Glutamatergic neuron (in vitro differentiated cells): ENCODE data around the gene SPON2. TPM values are rescaled to one million over a fixed set of nuclear protein-coding genes. Genes with fewer than 3 reads are reported as not detected.
A peak's percentile ranks its signal among the peaks of the same experiment; 100 is the strongest.

Source experiments
- DNase-seq: peaks from one replicate; pipeline ENCODE4 v3.0.0; 2022
- H3K27ac Mint-ChIP-seq: one replicate; pipeline ENCODE4 v1.8.0; 2020; ENCODE audit warnings: mild to moderate bottlenecking, mixed read lengths, inconsistent platforms; ENCODE audit not compliant: unreplicated experiment
- H3K27me3 Mint-ChIP-seq: one replicate; pipeline ENCODE4 v1.8.0; 2020; ENCODE audit warnings: mild to moderate bottlenecking, moderate library complexity, mixed read lengths, inconsistent platforms; ENCODE audit not compliant: unreplicated experiment
- H3K36me3 Mint-ChIP-seq: one replicate; pipeline ENCODE4 v1.8.0; 2020; ENCODE audit warnings: mild to moderate bottlenecking, mixed read lengths, inconsistent platforms; ENCODE audit not compliant: unreplicated experiment
- H3K4me1 Mint-ChIP-seq: one replicate; pipeline ENCODE4 v1.8.0; 2020; ENCODE audit warnings: mild to moderate bottlenecking, low read depth, mixed read lengths, inconsistent platforms; ENCODE audit not compliant: unreplicated experiment
- H3K4me3 Mint-ChIP-seq: one replicate; pipeline ENCODE4 v1.8.0; 2020; ENCODE audit warnings: mild to moderate bottlenecking, mixed read lengths, inconsistent platforms; ENCODE audit not compliant: unreplicated experiment
- H3K9me3 Mint-ChIP-seq: one replicate; pipeline ENCODE4 v1.8.0; 2020; ENCODE audit warnings: mild to moderate bottlenecking, moderate library complexity, mixed read lengths, inconsistent platforms; ENCODE audit not compliant: unreplicated experiment
- total RNA-seq: library from RNA; stranded (reverse); fragmentation: NEBNext Ultra II Directional; extraction: Animal tissue kit (Norgen Biotek cat#: 25700); gene quantifications from one replicate; pipeline ENCODE4 v1.2.1, GENCODE V29; 2021; ENCODE audit not compliant: unreplicated experiment
- TF ChIP-seq, protein P1 (sequence below): fragments of 200-600 bp; sonication (generic); IDR thresholded peaks from one replicate; pipeline ENCODE4 v1.5.0; 2021; ENCODE audit not compliant: partially characterized antibody, unreplicated experiment

The SPON2 gene
- total RNA-seq, 1 donor from 2014 or later = 769 TPM

DNA sequence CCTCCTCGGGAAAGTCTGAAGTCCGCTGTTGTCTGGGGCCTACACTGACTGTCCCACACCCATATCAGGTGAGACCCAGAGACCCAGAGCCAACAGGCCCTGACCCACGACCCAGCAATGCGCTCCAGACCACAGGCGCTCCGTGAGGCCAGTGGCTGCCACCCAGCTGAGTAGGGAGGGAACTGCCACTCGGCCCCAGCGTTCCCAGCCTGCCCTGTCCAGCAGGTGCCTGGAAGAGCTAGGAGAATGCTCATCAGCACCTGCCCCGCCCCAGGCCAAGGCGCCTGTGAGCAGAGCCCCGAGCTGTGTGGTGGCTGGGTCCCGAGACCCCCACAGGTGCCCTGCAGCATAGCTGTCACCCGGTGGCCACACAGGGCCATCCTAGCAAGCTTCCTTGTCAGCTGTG lies 2.7 kb downstream of the SPON2 start:
- TF ChIP-seq, protein P1, sequence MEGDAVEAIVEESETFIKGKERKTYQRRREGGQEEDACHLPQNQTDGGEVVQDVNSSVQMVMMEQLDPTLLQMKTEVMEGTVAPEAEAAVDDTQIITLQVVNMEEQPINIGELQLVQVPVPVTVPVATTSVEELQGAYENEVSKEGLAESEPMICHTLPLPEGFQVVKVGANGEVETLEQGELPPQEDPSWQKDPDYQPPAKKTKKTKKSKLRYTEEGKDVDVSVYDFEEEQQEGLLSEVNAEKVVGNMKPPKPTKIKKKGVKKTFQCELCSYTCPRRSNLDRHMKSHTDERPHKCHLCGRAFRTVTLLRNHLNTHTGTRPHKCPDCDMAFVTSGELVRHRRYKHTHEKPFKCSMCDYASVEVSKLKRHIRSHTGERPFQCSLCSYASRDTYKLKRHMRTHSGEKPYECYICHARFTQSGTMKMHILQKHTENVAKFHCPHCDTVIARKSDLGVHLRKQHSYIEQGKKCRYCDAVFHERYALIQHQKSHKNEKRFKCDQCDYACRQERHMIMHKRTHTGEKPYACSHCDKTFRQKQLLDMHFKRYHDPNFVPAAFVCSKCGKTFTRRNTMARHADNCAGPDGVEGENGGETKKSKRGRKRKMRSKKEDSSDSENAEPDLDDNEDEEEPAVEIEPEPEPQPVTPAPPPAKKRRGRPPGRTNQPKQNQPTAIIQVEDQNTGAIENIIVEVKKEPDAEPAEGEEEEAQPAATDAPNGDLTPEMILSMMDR = no peak
- H3K4me3 Mint-ChIP-seq = peak overlapping the region; percentile 78
- no peak for DNase-seq
- peaks cover 21% of the 10 kb centered on the region for H3K4me1 Mint-ChIP-seq
- H3K9me3 Mint-ChIP-seq = peaks cover 24% of the 10 kb centered on the region
- H3K27ac Mint-ChIP-seq = no peak overlapping the region
- H3K36me3 Mint-ChIP-seq = peaks cover 15% of the 10 kb centered on the region
- H3K27me3 Mint-ChIP-seq = peaks cover 27% of the 10 kb centered on the region

GRCh38 chr4:1169171-1169671 lies 3.2 kb downstream of the SPON2 start:
- no peak overlapping the region for H3K4me3 Mint-ChIP-seq
- no peak overlapping the region for H3K27ac Mint-ChIP-seq
- TF ChIP-seq, protein P1 = no peak
- peaks cover 26% of the 10 kb centered on the region for H3K9me3 Mint-ChIP-seq
- DNase-seq = no peak
- H3K36me3 Mint-ChIP-seq = peaks cover 18% of the 10 kb centered on the region
- H3K27me3 Mint-ChIP-seq = peaks cover 30% of the 10 kb centered on the region
- peaks cover 21% of the 10 kb centered on the region for H3K4me1 Mint-ChIP-seq

GRCh38 chr4:1168191-1169101 lies 3.9 kb downstream of the SPON2 start:
- peak overlapping the region; percentile 77 for H3K4me3 Mint-ChIP-seq

DNA sequence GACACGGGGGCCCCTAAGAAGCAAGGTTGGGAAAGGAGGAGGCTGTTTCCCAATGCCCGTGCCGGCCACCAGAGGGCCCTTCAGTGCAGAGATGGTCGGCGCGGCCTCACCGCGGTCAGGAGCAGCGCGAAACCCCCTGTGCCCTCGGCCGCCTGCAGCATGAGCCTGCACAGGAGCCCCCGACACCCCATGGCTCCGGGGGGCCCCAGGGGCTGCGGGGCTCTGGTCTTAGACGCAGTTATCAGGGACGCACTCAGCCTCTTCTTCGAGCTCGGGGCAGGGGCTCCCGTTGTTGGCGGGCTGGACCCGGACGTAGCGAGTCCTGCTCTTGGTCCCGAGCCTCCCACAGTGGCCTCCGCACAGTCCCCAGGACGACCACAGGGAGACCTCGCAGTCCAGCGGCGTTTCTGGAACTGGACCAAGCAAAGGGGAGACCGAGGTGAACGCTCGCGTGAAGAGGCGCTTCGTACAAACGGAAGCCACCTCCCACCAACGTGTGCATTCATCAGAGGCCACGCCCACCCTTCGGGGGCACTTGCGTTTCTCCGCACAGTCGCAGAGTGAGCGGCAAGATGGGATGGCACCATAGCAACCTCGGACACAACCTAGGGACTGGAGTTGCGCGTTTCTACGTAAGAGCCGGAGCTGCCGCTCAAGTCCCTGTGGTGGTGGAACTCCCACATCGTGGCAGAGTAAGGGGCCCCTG lies 5.0 kb downstream of the SPON2 start:
- Mint-ChIP-seq H3K27ac (peak overlapping the region; percentile 89), H3K9me3 (peaks cover 22% of the 10 kb centered on the region), H3K4me3 (peak overlapping the region; percentile 71), H3K36me3 (peaks cover 25% of the 10 kb centered on the region), H3K27me3 (peaks cover 30% of the 10 kb centered on the region), H3K4me1 (peaks cover 17% of the 10 kb centered on the region)
- peak; percentile 87 for DNase-seq
- TF ChIP-seq, protein P1 = peak; percentile 95

More at GRCh38 chr4:1168191-1169101, 3.9 kb downstream of the SPON2 start:
- H3K27ac Mint-ChIP-seq = peak overlapping the region; percentile 64
- no peak for DNase-seq
- H3K27me3 Mint-ChIP-seq = peaks cover 29% of the 10 kb centered on the region
- peaks cover 18% of the 10 kb centered on the region for H3K4me1 Mint-ChIP-seq
- H3K36me3 Mint-ChIP-seq = peaks cover 21% of the 10 kb centered on the region
- H3K9me3 Mint-ChIP-seq = peaks cover 24% of the 10 kb centered on the region
- TF ChIP-seq, protein P1 = no peak
